ENCODE data around the gene PPM1L. TPM values are rescaled to one million over a fixed set of nuclear protein-coding genes. Genes with fewer than 3 reads are reported as not detected.
A peak's percentile ranks its signal among the peaks of the same experiment; 100 is the strongest.

Gene PPM1L
- total and polyA plus RNA-seq, 8 donors = 5.1 to 12.7 (median 5.4) TPM

GRCh38 chr3:160801386-160802118 lies 45.5 kb downstream of the PPM1L start:
- TF ChIP-seq CTCF (IDR thresholded peaks at IDR 0.05) = no peak
- DNase-seq (peak in 1 of 4 donors; percentile 65), ATAC-seq (peak; percentile 92)
- peaks cover 11% of the 10 kb centered on the region in 2 donors for H3K4me1 ChIP-seq
- no peaks in the 10 kb centered on the region for H3K9me3 ChIP-seq
- intact Hi-C loops (cut with DNase I) = no loop called here
- H3K36me3 ChIP-seq = no peaks in the 10 kb centered on the region
- no peak overlapping the region for H3K4me3 ChIP-seq
- H3K27me3 ChIP-seq = no peaks in the 10 kb centered on the region
- peak overlapping the region; percentile 66 to 78 for H3K27ac ChIP-seq

DNA sequence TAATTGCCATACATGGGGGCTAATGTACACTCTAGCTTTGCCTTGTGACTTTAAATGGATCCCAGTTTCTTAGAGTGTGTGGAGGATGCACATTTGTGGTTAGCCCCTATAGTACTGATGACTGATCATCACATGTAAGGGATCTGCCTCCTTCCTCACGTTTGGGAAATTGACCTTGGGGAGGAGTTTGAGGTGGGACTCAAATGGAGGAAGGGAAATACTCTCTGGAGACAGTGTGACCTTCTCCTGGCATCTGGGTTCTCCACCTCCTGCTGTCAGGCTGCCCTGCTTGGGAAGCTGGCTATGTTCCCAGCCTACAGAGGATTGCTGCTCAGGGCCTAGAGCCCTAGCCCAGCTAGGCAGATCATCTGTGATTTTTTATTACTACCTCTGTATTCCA lies 48.7 kb downstream of the PPM1L start:
- no peak for ATAC-seq
- no peak for TF ChIP-seq CTCF (IDR thresholded peaks at IDR 0.05)

GRCh38 chr3:160806094-160806493 lies 50.1 kb downstream of the PPM1L start:
- intact Hi-C loops (cut with DNase I) = no loop called here
- no peaks in the 10 kb centered on the region for H3K9me3 ChIP-seq
- H3K27me3 ChIP-seq = no peaks in the 10 kb centered on the region
- DNase-seq (no peak), ATAC-seq (no peak)
- no peaks in the 10 kb centered on the region for H3K36me3 ChIP-seq
- TF ChIP-seq CTCF (IDR thresholded peaks at IDR 0.05) = no peak
- no peak overlapping the region for H3K4me3 ChIP-seq
- no peak overlapping the region for H3K27ac ChIP-seq
- peaks cover 5 to 6% of the 10 kb centered on the region in 2 donors for H3K4me1 ChIP-seq

More for the DNA sequence above, 48.7 kb downstream of the PPM1L start:
- Histone ChIP-seq H3K4me1 (peaks cover 5 to 8% of the 10 kb centered on the region in 2 donors), H3K27me3 (no peaks in the 10 kb centered on the region), H3K27ac (no peak overlapping the region), H3K9me3 (no peaks in the 10 kb centered on the region), H3K4me3 (no peak overlapping the region), H3K36me3 (no peaks in the 10 kb centered on the region)
- DNase-seq = peak in 1 of 4 donors; percentile 33
- intact Hi-C loops (cut with DNase I) = no loop called here

DNA sequence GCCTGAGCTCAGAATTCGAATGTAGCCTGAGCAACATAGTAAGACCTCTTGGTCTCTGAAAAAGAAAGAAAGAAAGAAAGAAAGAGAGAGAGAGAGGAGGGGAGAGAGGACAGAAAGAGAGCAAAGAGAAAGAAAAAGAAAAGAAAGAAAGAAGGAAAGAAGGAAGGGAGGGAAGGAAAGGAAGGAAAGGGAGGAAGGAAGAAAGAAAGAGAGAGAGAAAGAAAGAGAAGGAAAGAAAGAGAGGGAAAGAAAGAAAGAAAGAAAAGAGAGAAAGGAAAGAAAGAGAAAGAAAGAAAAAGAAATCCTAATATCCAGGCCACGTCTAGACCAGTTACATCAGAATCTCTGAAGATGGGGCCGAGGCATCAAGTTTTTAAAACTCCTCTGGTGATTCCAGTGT lies 50.7 kb downstream of the PPM1L start:
- no peak overlapping the region for H3K27ac ChIP-seq
- H3K36me3 ChIP-seq = no peaks in the 10 kb centered on the region
- no peak for ATAC-seq
- H3K27me3 ChIP-seq = no peaks in the 10 kb centered on the region
- no peak overlapping the region for H3K4me3 ChIP-seq
- peaks cover 0 to 5% of the 10 kb centered on the region in 2 donors for H3K4me1 ChIP-seq
- no peaks in the 10 kb centered on the region for H3K9me3 ChIP-seq
- DNase-seq = no peak
- intact Hi-C loops (cut with DNase I) = no loop called here
- no peak for TF ChIP-seq CTCF (IDR thresholded peaks at IDR 0.05)

GRCh38 chr3:160808838-160809237 lies 52.8 kb downstream of the PPM1L start:
- no peak for DNase-seq
- Histone ChIP-seq H3K4me3 (no peak overlapping the region), H3K4me1 (no peaks in the 10 kb centered on the region), H3K9me3 (no peaks in the 10 kb centered on the region), H3K27me3 (no peaks in the 10 kb centered on the region), H3K36me3 (no peaks in the 10 kb centered on the region), H3K27ac (no peak overlapping the region)
- TF ChIP-seq CTCF (IDR thresholded peaks at IDR 0.05) = no peak
- intact Hi-C loops (cut with DNase I) = no loop called here
- no peak for ATAC-seq

Data from left lung (tissue), 10 donors.